ENCODE results near the gene CHP2.
"Not testable (repeated sequence)": the region's sequence is repeated elsewhere in the genome, so short reads cannot be mapped to it uniquely, and the experiment has no call there.

Gene CHP2

GRCh38 chr16:23754594-23755483 lies at the start of gene CHP2:
TSS of gene CHP2 (plus strand) at chr16:23755026. CDS start at chr16:23755050, 24 bp downstream.
- Histone ChIP-seq H3K36me3 (ENCODE audit: control insufficient read depth, insufficient read depth, low read length) (no peaks in the 10 kb centered on the region), H3K9ac (ENCODE audit: low read length) (no peak within 1 kb of the TSS), H3K27me3 (ENCODE audit: control insufficient read depth, insufficient read depth, low read length) (peaks cover 66% of the 10 kb centered on the region), H3K4me3 (ENCODE audit: low read depth, low read length) (peak within 1 kb of the TSS; percentile 73), H3K9me3 (ENCODE audit: control insufficient read depth, insufficient read depth, low read depth, low read length) (peaks cover 3% of the 10 kb centered on the region; the same call in 1 of the 2 replicates), H3K27ac (ENCODE audit: low read depth, low read length) (no peak within 1 kb of the TSS), H3K4me1 (ENCODE audit: control insufficient read depth, insufficient read depth, low read length) (no peaks in the 10 kb centered on the region)

GRCh38 chr16:23705517-23705902 lies 49.3 kb upstream of the CHP2 start:
- Histone ChIP-seq H3K27me3 (ENCODE audit: control insufficient read depth, insufficient read depth, low read length) (no peaks in the 10 kb centered on the region), H3K9me3 (ENCODE audit: control insufficient read depth, insufficient read depth, low read depth, low read length) (peaks cover 18% of the 10 kb centered on the region), H3K4me3 (ENCODE audit: low read depth, low read length) (no peak overlapping the region), H3K9ac (ENCODE audit: low read length) (no peak overlapping the region), H3K4me1 (ENCODE audit: control insufficient read depth, insufficient read depth, low read length) (peaks cover 5% of the 10 kb centered on the region), H3K36me3 (ENCODE audit: control insufficient read depth, insufficient read depth, low read length) (no peaks in the 10 kb centered on the region), H3K27ac (ENCODE audit: low read depth, low read length) (no peak overlapping the region)

GRCh38 chr16:23706439-23706838 lies 48.4 kb upstream of the CHP2 start:
- Histone ChIP-seq H3K4me3 (ENCODE audit: low read depth, low read length) (no peak overlapping the region), H3K4me1 (ENCODE audit: control insufficient read depth, insufficient read depth, low read length) (no peaks in the 10 kb centered on the region), H3K36me3 (ENCODE audit: control insufficient read depth, insufficient read depth, low read length) (no peaks in the 10 kb centered on the region), H3K27me3 (ENCODE audit: control insufficient read depth, insufficient read depth, low read length) (peaks cover 7% of the 10 kb centered on the region; the same call in 1 of the 2 replicates), H3K9ac (ENCODE audit: low read length) (no peak overlapping the region), H3K9me3 (ENCODE audit: control insufficient read depth, insufficient read depth, low read depth, low read length) (peaks cover 19% of the 10 kb centered on the region), H3K27ac (ENCODE audit: low read depth, low read length) (no peak overlapping the region)

GRCh38 chr16:23709536-23709935 lies 45.3 kb upstream of the CHP2 start:
- Histone ChIP-seq H3K9ac (ENCODE audit: low read length) (no peak overlapping the region), H3K4me3 (ENCODE audit: low read depth, low read length) (no peak overlapping the region), H3K36me3 (ENCODE audit: control insufficient read depth, insufficient read depth, low read length) (no peaks in the 10 kb centered on the region), H3K4me1 (ENCODE audit: control insufficient read depth, insufficient read depth, low read length) (no peaks in the 10 kb centered on the region), H3K9me3 (ENCODE audit: control insufficient read depth, insufficient read depth, low read depth, low read length) (peaks cover 17% of the 10 kb centered on the region), H3K27me3 (ENCODE audit: control insufficient read depth, insufficient read depth, low read length) (peaks cover 30% of the 10 kb centered on the region), H3K27ac (ENCODE audit: low read depth, low read length) (no peak overlapping the region)

GRCh38 chr16:23710008-23710407 lies 44.8 kb upstream of the CHP2 start:
- Histone ChIP-seq H3K4me3 (ENCODE audit: low read depth, low read length) (no peak overlapping the region), H3K36me3 (ENCODE audit: control insufficient read depth, insufficient read depth, low read length) (no peaks in the 10 kb centered on the region), H3K27ac (ENCODE audit: low read depth, low read length) (no peak overlapping the region), H3K9ac (ENCODE audit: low read length) (no peak overlapping the region), H3K4me1 (ENCODE audit: control insufficient read depth, insufficient read depth, low read length) (no peaks in the 10 kb centered on the region), H3K27me3 (ENCODE audit: control insufficient read depth, insufficient read depth, low read length) (peaks cover 33% of the 10 kb centered on the region), H3K9me3 (ENCODE audit: control insufficient read depth, insufficient read depth, low read depth, low read length) (peaks cover 17% of the 10 kb centered on the region)

GRCh38 chr16:23710504-23710903 lies 44.3 kb upstream of the CHP2 start:
- H3K9ac ChIP-seq (ENCODE audit: low read length): no peak overlapping the region
- peaks cover 17% of the 10 kb centered on the region for H3K9me3 ChIP-seq (ENCODE audit: control insufficient read depth, insufficient read depth, low read depth, low read length)
- peaks cover 33% of the 10 kb centered on the region for H3K27me3 ChIP-seq (ENCODE audit: control insufficient read depth, insufficient read depth, low read length)
- H3K36me3 ChIP-seq (ENCODE audit: control insufficient read depth, insufficient read depth, low read length): no peaks in the 10 kb centered on the region
- H3K4me3 ChIP-seq (ENCODE audit: low read depth, low read length): no peak overlapping the region
- no peaks in the 10 kb centered on the region for H3K4me1 ChIP-seq (ENCODE audit: control insufficient read depth, insufficient read depth, low read length)
- no peak overlapping the region for H3K27ac ChIP-seq (ENCODE audit: low read depth, low read length)

- H3K27me3 ChIP-seq (ENCODE audit: control insufficient read depth, insufficient read depth, low read length): peaks cover 33% of the 10 kb centered on the region
- H3K9me3 ChIP-seq (ENCODE audit: control insufficient read depth, insufficient read depth, low read depth, low read length): peaks cover 17% of the 10 kb centered on the region
- H3K27ac ChIP-seq (ENCODE audit: low read depth, low read length): no peak overlapping the region
- no peaks in the 10 kb centered on the region for H3K4me1 ChIP-seq (ENCODE audit: control insufficient read depth, insufficient read depth, low read length)
- no peaks in the 10 kb centered on the region for H3K36me3 ChIP-seq (ENCODE audit: control insufficient read depth, insufficient read depth, low read length)
- no peak overlapping the region for H3K4me3 ChIP-seq (ENCODE audit: low read depth, low read length)
- no peak overlapping the region for H3K9ac ChIP-seq (ENCODE audit: low read length)
Measured at GRCh38 chr16:23711785-23712184, 43.0 kb upstream of the CHP2 start.

- Histone ChIP-seq H3K4me3 (ENCODE audit: low read depth, low read length) (peak within 1 kb of the TSS; percentile 54), H3K27me3 (ENCODE audit: control insufficient read depth, insufficient read depth, low read length) (peaks cover 36% of the 10 kb centered on the region), H3K27ac (ENCODE audit: low read depth, low read length) (no peak within 1 kb of the TSS), H3K36me3 (ENCODE audit: control insufficient read depth, insufficient read depth, low read length) (no peaks in the 10 kb centered on the region), H3K9me3 (ENCODE audit: control insufficient read depth, insufficient read depth, low read depth, low read length) (peaks cover 17% of the 10 kb centered on the region), H3K9ac (ENCODE audit: low read length) (no peak within 1 kb of the TSS), H3K4me1 (ENCODE audit: control insufficient read depth, insufficient read depth, low read length) (no peaks in the 10 kb centered on the region)
Measured at GRCh38 chr16:23712976-23713375, 41.9 kb upstream of the CHP2 start, which contains the start of gene ERN2. TSS of gene ERN2 (minus strand) at chr16:23713222. CDS start at chr16:23713187, 35 bp downstream.

GRCh38 chr16:23716484-23716883 lies 38.3 kb upstream of the CHP2 start:
- Histone ChIP-seq H3K27ac (ENCODE audit: low read depth, low read length) (no peak overlapping the region), H3K27me3 (ENCODE audit: control insufficient read depth, insufficient read depth, low read length) (peaks cover 29% of the 10 kb centered on the region), H3K36me3 (ENCODE audit: control insufficient read depth, insufficient read depth, low read length) (no peaks in the 10 kb centered on the region), H3K4me1 (ENCODE audit: control insufficient read depth, insufficient read depth, low read length) (no peaks in the 10 kb centered on the region), H3K9me3 (ENCODE audit: control insufficient read depth, insufficient read depth, low read depth, low read length) (no peaks in the 10 kb centered on the region), H3K4me3 (ENCODE audit: low read depth, low read length) (no peak overlapping the region), H3K9ac (ENCODE audit: low read length) (no peak overlapping the region)

GRCh38 chr16:23722613-23723240 lies 32.1 kb upstream of the CHP2 start:
- H3K36me3 ChIP-seq (ENCODE audit: control insufficient read depth, insufficient read depth, low read length); H3K4me3 ChIP-seq (ENCODE audit: low read depth, low read length): not testable (repeated sequence)

More at GRCh38 chr16:23722613-23723240, 32.1 kb upstream of the CHP2 start:
- not testable (repeated sequence) for H3K9me3 ChIP-seq (ENCODE audit: control insufficient read depth, insufficient read depth, low read depth, low read length); H3K4me1 ChIP-seq (ENCODE audit: control insufficient read depth, insufficient read depth, low read length); H3K27me3 ChIP-seq (ENCODE audit: control insufficient read depth, insufficient read depth, low read length); H3K27ac ChIP-seq (ENCODE audit: low read depth, low read length); H3K9ac ChIP-seq (ENCODE audit: low read length)

All from HUES6 (cell line).